Ureter (tissue), 1 donor: Measurements from ENCODE around the gene LST1. TPM values are rescaled to one million over a fixed set of nuclear protein-coding genes. Genes with fewer than 3 reads are reported as not detected.

Experiments used
- DNase-seq: peaks from one replicate; pipeline ENCODE4 v3.0.0-alpha.2; 2020; ENCODE audit warnings: low spot score
- total RNA-seq: library from RNA; stranded (reverse); gene quantifications from one replicate; pipeline ENCODE4 v1.2.4, GENCODE V29; 2023
- donor health status: DM: yes; HTN: yes; CAD: no.

The LST1 gene
- total RNA-seq, 1 donor from 2014 or later = 6.7 TPM

DNA sequence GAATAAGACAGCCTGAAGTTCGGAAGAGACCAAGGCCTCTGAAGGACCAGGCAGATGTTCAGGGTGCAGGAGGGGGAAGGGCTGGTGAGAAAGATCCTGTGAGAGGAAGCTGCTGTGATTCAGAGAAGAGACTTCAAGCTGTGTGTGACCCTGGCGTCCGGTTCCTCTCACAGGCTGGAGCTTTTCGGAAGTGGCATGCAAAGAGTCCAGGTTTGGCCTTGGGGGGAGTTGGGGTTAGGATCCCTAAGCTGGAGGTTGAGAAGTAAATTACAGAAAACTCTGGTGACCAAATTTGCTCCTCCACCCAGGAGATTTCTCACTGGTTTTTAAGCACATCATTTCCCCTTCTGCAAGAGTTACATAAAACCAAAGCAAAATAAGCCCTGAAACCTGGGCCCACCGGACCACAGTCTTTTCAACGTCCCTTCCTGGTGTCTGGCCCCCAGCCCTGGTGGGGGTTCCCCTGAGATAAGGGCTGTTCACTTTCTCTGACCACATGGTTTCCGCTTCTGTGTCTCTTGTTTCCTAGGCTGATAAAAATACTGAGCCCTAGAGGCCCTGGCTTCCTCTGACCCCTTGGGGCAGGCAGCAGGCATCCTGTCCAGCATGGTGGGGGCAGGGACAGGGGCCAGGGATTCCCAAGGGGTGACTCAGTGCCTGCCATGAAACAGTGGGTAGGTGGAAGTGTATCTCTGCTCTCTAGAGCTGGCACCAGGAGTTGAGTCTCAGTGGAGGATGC, 25.9 kb upstream of the LST1 start:
- DNase-seq = no peak

- DNase-seq = no peak
Observed at GRCh38 chr6:31560697-31561058, 25.4 kb upstream of the LST1 start.

- DNase-seq = no peak
Observed at GRCh38 chr6:31567531-31568370, 18.3 kb upstream of the LST1 start.

DNA sequence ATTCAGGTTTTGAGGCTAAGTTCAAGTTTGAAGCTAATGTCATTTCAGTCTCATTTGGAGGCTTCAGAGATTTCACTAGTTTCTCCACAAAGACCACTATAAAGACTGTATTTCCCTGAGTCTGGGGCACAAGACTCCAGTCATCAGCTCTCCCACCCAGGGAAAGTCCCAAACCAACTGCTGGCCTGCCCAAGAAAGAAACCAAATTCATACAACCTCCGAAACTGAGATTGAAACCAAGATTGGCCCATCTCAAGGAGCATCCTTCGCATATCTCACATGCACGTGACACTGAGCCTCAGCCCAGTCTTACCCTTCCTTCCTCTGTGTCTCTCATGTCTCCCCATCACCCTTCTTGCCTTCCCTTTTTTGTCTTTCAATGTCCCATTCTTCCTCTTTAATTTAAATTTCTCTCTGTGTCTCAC, 17.5 kb upstream of the LST1 start:
- no peak for DNase-seq

GRCh38 chr6:31569861-31570536, 16.1 kb upstream of the LST1 start:
- DNase-seq = no peak

DNA sequence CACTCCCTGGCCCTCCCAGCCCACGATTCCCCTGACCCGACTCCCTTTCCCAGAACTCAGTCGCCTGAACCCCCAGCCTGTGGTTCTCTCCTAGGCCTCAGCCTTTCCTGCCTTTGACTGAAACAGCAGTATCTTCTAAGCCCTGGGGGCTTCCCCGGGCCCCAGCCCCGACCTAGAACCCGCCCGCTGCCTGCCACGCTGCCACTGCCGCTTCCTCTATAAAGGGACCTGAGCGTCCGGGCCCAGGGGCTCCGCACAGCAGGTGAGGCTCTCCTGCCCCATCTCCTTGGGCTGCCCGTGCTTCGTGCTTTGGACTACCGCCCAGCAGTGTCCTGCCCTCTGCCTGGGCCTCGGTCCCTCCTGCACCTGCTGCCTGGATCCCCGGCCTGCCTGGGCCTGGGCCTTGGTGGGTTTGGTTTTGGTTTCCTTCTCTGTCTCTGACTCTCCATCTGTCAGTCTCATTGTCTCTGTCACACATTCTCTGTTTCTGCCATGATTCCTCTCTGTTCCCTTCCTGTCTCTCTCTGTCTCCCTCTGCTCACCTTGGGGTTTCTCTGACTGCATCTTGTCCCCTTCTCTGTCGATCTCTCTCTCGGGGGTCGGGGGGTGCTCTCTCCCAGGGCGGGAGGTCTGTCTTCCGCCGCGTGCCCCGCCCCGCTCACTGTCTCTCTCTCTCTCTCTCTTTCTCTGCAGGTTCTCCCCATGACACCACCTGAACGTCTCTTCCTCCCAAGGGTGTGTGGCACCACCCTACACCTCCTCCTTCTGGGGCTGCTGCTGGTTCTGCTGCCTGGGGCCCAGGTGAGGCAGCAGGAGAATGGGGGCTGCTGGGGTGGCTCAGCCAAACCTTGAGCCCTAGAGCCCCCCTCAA, 13.8 kb upstream of the LST1 start, which contains the start of gene LTA:
Gene LTA (plus strand): TSS at position 249 of the 871 bp plus-strand sequence. CDS start 454 bp downstream, at position 703.
- no peak for DNase-seq

DNA sequence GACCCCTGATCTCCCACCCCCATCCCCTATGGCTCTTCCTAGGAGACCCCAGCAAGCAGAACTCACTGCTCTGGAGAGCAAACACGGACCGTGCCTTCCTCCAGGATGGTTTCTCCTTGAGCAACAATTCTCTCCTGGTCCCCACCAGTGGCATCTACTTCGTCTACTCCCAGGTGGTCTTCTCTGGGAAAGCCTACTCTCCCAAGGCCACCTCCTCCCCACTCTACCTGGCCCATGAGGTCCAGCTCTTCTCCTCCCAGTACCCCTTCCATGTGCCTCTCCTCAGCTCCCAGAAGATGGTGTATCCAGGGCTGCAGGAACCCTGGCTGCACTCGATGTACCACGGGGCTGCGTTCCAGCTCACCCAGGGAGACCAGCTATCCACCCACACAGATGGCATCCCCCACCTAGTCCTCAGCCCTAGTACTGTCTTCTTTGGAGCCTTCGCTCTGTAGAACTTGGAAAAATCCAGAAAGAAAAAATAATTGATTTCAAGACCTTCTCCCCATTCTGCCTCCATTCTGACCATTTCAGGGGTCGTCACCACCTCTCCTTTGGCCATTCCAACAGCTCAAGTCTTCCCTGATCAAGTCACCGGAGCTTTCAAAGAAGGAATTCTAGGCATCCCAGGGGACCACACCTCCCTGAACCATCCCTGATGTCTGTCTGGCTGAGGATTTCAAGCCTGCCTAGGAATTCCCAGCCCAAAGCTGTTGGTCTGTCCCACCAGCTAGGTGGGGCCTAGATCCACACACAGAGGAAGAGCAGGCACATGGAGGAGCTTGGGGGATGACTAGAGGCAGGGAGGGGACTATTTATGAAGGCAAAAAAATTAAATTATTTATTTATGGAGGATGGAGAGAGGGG, 12.6 kb upstream of the LST1 start:
- DNase-seq = no peak

DNA sequence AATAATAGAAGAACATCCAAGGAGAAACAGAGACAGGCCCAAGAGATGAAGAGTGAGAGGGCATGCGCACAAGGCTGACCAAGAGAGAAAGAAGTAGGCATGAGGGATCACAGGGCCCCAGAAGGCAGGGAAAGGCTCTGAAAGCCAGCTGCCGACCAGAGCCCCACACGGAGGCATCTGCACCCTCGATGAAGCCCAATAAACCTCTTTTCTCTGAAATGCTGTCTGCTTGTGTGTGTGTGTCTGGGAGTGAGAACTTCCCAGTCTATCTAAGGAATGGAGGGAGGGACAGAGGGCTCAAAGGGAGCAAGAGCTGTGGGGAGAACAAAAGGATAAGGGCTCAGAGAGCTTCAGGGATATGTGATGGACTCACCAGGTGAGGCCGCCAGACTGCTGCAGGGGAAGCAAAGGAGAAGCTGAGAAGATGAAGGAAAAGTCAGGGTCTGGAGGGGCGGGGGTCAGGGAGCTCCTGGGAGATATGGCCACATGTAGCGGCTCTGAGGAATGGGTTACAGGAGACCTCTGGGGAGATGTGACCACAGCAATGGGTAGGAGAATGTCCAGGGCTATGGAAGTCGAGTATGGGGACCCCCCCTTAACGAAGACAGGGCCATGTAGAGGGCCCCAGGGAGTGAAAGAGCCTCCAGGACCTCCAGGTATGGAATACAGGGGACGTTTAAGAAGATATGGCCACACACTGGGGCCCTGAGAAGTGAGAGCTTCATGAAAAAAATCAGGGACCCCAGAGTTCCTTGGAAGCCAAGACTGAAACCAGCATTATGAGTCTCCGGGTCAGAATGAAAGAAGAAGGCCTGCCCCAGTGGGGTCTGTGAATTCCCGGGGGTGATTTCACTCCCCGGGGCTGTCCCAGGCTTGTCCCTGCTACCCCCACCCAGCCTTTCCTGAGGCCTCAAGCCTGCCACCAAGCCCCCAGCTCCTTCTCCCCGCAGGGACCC, 11.7 kb upstream of the LST1 start:
- no peak for DNase-seq

DNA sequence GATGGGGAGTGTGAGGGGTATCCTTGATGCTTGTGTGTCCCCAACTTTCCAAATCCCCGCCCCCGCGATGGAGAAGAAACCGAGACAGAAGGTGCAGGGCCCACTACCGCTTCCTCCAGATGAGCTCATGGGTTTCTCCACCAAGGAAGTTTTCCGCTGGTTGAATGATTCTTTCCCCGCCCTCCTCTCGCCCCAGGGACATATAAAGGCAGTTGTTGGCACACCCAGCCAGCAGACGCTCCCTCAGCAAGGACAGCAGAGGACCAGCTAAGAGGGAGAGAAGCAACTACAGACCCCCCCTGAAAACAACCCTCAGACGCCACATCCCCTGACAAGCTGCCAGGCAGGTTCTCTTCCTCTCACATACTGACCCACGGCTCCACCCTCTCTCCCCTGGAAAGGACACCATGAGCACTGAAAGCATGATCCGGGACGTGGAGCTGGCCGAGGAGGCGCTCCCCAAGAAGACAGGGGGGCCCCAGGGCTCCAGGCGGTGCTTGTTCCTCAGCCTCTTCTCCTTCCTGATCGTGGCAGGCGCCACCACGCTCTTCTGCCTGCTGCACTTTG, 10.7 kb upstream of the LST1 start, which contains the start of gene TNF:
Gene TNF (plus strand): TSS at position 231 of the 567 bp plus-strand sequence. CDS start 177 bp downstream, at position 408.
- DNase-seq = peak; percentile 65

- no peak for DNase-seq
Observed at GRCh38 chr6:31575952-31576685, 10.0 kb upstream of the LST1 start.

DNA sequence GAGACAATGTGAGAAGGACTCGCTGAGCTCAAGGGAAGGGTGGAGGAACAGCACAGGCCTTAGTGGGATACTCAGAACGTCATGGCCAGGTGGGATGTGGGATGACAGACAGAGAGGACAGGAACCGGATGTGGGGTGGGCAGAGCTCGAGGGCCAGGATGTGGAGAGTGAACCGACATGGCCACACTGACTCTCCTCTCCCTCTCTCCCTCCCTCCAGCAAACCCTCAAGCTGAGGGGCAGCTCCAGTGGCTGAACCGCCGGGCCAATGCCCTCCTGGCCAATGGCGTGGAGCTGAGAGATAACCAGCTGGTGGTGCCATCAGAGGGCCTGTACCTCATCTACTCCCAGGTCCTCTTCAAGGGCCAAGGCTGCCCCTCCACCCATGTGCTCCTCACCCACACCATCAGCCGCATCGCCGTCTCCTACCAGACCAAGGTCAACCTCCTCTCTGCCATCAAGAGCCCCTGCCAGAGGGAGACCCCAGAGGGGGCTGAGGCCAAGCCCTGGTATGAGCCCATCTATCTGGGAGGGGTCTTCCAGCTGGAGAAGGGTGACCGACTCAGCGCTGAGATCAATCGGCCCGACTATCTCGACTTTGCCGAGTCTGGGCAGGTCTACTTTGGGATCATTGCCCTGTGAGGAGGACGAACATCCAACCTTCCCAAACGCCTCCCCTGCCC, 9.0 kb upstream of the LST1 start:
- no peak for DNase-seq

GRCh38 chr6:31577579-31577966, 8.5 kb upstream of the LST1 start:
- DNase-seq = no peak

DNA sequence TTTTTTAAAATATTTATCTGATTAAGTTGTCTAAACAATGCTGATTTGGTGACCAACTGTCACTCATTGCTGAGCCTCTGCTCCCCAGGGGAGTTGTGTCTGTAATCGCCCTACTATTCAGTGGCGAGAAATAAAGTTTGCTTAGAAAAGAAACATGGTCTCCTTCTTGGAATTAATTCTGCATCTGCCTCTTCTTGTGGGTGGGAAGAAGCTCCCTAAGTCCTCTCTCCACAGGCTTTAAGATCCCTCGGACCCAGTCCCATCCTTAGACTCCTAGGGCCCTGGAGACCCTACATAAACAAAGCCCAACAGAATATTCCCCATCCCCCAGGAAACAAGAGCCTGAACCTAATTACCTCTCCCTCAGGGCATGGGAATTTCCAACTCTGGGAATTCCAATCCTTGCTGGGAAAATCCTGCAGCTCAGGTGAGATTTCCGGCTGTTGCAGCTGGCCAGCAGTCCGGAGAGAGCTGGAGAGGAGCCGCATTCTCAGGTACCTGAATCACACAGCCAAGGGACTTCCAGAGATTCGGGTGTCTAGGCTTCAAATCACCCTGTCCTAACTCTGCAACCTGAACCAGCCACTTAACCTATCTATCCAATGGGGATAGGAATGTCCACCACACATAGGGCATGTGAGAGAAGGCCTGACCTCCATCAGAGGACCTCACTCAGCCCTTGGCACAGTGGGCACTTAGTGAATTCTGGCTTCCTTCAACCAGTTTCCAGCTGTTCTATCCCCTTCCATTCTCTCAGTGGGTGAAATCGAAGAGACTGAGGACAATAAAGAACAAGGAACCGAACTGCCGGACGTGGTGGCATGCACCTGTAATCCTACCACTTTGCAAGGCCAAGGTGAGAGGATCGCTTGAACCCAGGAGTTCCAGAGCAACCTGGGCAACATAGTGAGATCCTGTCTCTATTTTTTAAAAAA, 7.6 kb upstream of the LST1 start:
- no peak for DNase-seq

GRCh38 chr6:31579119-31579505, 7.0 kb upstream of the LST1 start:
- no peak for DNase-seq

GRCh38 chr6:31579546-31580437, 6.3 kb upstream of the LST1 start:
- no peak for DNase-seq

DNA sequence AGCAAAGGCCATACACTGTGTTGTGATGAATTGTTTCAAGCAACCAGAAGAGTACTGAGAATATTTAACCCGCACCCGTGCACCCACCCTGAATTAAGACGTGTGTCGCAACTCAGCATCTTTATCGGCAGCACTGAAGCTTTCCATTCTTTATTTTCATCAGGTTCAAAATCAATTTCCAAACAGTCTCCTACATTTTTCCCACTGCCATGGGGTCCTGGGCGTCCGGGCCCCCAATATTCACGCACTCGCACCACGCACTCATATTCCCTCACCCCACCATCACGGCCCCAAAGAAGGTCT, 5.7 kb upstream of the LST1 start:
- no peak for DNase-seq
